HepG2 (cell line): ENCODE results near the gene SHLD1. TPM values are rescaled to one million over a fixed set of nuclear protein-coding genes. Genes with fewer than 3 reads are reported as not detected.

Source experiments
- ATF7-NPFF ChIP-seq: sonication (generic); formaldehyde crosslinking; IDR thresholded peaks from 2 replicates; pipeline ENCODE4 v1.8.1; 2023; ENCODE audit warnings: mild to moderate bottlenecking, low read depth, missing genetic modification reagents, moderate library complexity
- CEBPG ChIP-seq: IDR thresholded peaks from 2 replicates; pipeline ENCODE4 v1.6.1; 2016
- EP300 ChIP-seq, 3 experiments: sonication (generic) in 1 of 3; formaldehyde crosslinking in 1 of 3; IDR thresholded peaks; 2 replicates each; pipeline versions ENCODE4 v1.5.1 to v1.6.1; 2011 to 2020; ENCODE audit warnings: low read depth in 2 of 3, low read length in 2 of 3, borderline replicate concordance in 1 of 3, improper control_type of control experiment in 1 of 3, mild to moderate bottlenecking in 1 of 3, missing genetic modification reagents in 1 of 3, moderate library complexity in 1 of 3
- KMT2A ChIP-seq: sonication (generic); formaldehyde crosslinking; IDR thresholded peaks from 2 replicates; pipeline ENCODE4 v1.4.0; 2020; ENCODE audit warnings: missing genetic modification reagents
- NCOA2 ChIP-seq: sonication (generic); formaldehyde crosslinking; IDR thresholded peaks from 2 replicates; pipeline ENCODE4 v1.8.0; 2022; ENCODE audit warnings: inconsistent platforms
- NR2C2 ChIP-seq: sonication (generic); formaldehyde crosslinking; IDR thresholded peaks from 2 replicates; pipeline ENCODE4 v1.4.0; 2020; ENCODE audit warnings: missing genetic modification reagents, mild to moderate bottlenecking, moderate library complexity, borderline replicate concordance
- PAX8 ChIP-seq: sonication (generic); formaldehyde crosslinking; IDR thresholded peaks from 2 replicates; pipeline ENCODE4 v1.8.0; 2022; ENCODE audit warnings: mild to moderate bottlenecking, missing genetic modification reagents, borderline replicate concordance
- PHF8 ChIP-seq: sonication (generic); formaldehyde crosslinking; IDR thresholded peaks from 2 replicates; pipeline ENCODE4 v1.5.0; 2020; ENCODE audit warnings: missing genetic modification reagents
- RAD21 ChIP-seq: fragments of 450-650 bp; formaldehyde crosslinking; IDR thresholded peaks from 2 replicates; pipeline ENCODE4 v1.5.0; 2020; ENCODE audit warnings: mild to moderate bottlenecking
- SP1 ChIP-seq, 2 experiments: fragments of 450-650 bp in 1 of 2; sonication (generic) in 1 of 2; formaldehyde crosslinking in 1 of 2; IDR thresholded peaks; 2 replicates each; pipeline versions ENCODE4 v1.4.0 to v1.6.1; 2016 to 2020; ENCODE audit warnings: missing genetic modification reagents in 1 of 2
- TBX2 ChIP-seq: sonication (generic); formaldehyde crosslinking; IDR thresholded peaks from 2 replicates; pipeline ENCODE4 v1.5.0; 2020; ENCODE audit warnings: missing genetic modification reagents, mild to moderate bottlenecking, borderline replicate concordance
- WIZ ChIP-seq: sonication (generic); formaldehyde crosslinking; IDR thresholded peaks from 2 replicates; pipeline ENCODE4 v1.5.1; 2020; ENCODE audit warnings: mild to moderate bottlenecking, missing genetic modification reagents
- ZBTB21 ChIP-seq: sonication (generic); formaldehyde crosslinking; IDR thresholded peaks from 2 replicates; pipeline ENCODE4 v1.4.0; 2020; ENCODE audit warnings: missing genetic modification reagents
- ZEB1 ChIP-seq: IDR thresholded peaks from 2 replicates; pipeline ENCODE4 v1.6.1; 2012; ENCODE audit warnings: mild to moderate bottlenecking, low read depth, inconsistent platforms; ENCODE audit not compliant: insufficient replicate concordance
- ZFP41 ChIP-seq: sonication (generic); formaldehyde crosslinking; IDR thresholded peaks from 2 replicates; pipeline ENCODE4 v1.4.0; 2020; ENCODE audit warnings: mild to moderate bottlenecking, missing genetic modification reagents, borderline replicate concordance
- ZNF30 ChIP-seq: sonication (generic); formaldehyde crosslinking; IDR thresholded peaks from 2 replicates; pipeline ENCODE4 v1.5.0; 2020; ENCODE audit warnings: mild to moderate bottlenecking, missing genetic modification reagents
- ZNF530 ChIP-seq: sonication (generic); formaldehyde crosslinking; IDR thresholded peaks from 2 replicates; pipeline ENCODE4 v1.5.0; 2020; ENCODE audit warnings: low read depth, mild to moderate bottlenecking, missing genetic modification reagents
- ZNF660 ChIP-seq: sonication (generic); formaldehyde crosslinking; IDR thresholded peaks from 2 replicates; pipeline ENCODE4 v1.5.1; 2020; ENCODE audit warnings: mild to moderate bottlenecking, low read depth, missing genetic modification reagents, borderline replicate concordance
- ZNF713 ChIP-seq: sonication (generic); formaldehyde crosslinking; IDR thresholded peaks from 2 replicates; pipeline ENCODE4 v1.4.0; 2020; ENCODE audit warnings: mild to moderate bottlenecking, missing genetic modification reagents
- ZNF878 ChIP-seq: sonication (generic); formaldehyde crosslinking; IDR thresholded peaks from 2 replicates; pipeline ENCODE4 v1.8.1; 2023; ENCODE audit warnings: mild to moderate bottlenecking, missing genetic modification reagents, moderate library complexity
- ZSCAN31 ChIP-seq: sonication (generic); formaldehyde crosslinking; IDR thresholded peaks from 2 replicates; pipeline ENCODE4 v1.5.0; 2020; ENCODE audit warnings: low read depth, mild to moderate bottlenecking, missing genetic modification reagents
- polyA plus RNA-seq, 8 experiments: library from polyadenylated mRNA; depleted of rRNA in 3 of 8; stranded (reverse) in 7 of 8; unstranded in 1 of 8; fragments of >200 nt; fragmentation: Illumina TruSeq in 4 of 8; extraction: Trizol in 4 of 8; gene quantifications; 2 replicates each; pipeline versions ENCODE4 v1.2.1 to v1.2.3, GENCODE V29; 2011 to 2016; ENCODE audit warnings: low read depth in 4 of 8, missing spikeins in 1 of 8, mixed read lengths in 1 of 8; ENCODE audit not compliant: insufficient read depth in 1 of 8
- total RNA-seq, 5 experiments: library from RNA; depleted of rRNA; stranded (reverse); fragments of >200 nt; fragmentation: Illumina TruSeq; extraction: Trizol; gene quantifications; 2 replicates each; pipeline ENCODE4 v1.2.3, GENCODE V29; 2016; ENCODE audit warnings: low read depth in 1 of 5
- TF ChIP-seq, protein P1 (sequence below): IDR thresholded peaks from 2 replicates; pipeline ENCODE4 v1.6.1; 2016; ENCODE audit warnings: missing biosample characterization, missing genetic modification reagents, low read depth
- TF ChIP-seq, protein P2 (sequence below): sonication (generic); formaldehyde crosslinking; IDR thresholded peaks from 2 replicates; pipeline ENCODE4 v1.5.1; 2020; ENCODE audit warnings: mild to moderate bottlenecking, missing genetic modification reagents, moderate library complexity
- TF ChIP-seq, protein P3 (sequence below): sonication (generic); formaldehyde crosslinking; IDR thresholded peaks from 2 replicates; pipeline ENCODE4 v1.5.0; 2020; ENCODE audit warnings: missing genetic modification reagents

Gene SHLD1
- total and polyA plus RNA-seq, 2 of the 13 experiments (the other 11 are each of a cell fraction or from before 2014, with no cell fraction given), result 8.9 to 10.0 TPM

DNA sequence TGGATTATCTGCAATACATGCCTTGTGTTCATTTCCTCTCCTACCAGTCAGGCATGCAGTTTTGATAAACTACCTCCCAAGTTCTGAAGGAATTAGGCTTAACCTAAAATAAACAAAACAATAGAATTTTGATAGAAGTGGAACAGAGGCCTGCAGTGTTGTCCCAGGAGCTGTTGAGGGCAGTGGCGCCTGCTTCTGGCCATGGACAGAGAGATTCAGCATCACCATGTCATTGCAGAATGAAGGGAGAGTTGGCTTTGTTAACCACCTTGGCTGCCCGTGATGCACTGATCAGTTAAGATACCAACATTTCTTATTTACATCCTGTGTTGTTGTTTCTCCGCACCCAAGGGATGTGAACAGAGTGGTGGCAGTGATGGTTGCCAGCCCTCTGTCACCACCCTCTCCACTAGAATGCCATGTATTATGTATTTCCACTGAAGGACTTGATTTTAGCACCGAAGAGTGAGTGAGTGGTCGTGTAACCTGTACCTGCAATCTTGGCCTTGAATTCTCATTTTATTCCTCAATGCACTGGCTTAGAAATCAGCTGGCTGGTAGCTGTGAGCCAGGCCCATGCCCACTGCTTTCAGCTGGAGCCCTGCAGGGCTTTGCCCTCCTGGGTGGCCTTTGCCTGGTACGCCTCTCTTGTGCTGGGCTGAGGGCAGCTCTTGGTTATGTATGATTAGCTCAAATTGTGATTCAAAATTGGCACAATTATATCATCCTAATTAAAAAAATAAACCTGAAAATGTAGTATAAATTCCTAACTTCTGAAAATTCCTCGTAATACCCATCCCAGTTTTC, 56.5 kb downstream of the SHLD1 start (continued):
- TF ChIP-seq ZEB1, result no peak
- TF ChIP-seq, protein P1, sequence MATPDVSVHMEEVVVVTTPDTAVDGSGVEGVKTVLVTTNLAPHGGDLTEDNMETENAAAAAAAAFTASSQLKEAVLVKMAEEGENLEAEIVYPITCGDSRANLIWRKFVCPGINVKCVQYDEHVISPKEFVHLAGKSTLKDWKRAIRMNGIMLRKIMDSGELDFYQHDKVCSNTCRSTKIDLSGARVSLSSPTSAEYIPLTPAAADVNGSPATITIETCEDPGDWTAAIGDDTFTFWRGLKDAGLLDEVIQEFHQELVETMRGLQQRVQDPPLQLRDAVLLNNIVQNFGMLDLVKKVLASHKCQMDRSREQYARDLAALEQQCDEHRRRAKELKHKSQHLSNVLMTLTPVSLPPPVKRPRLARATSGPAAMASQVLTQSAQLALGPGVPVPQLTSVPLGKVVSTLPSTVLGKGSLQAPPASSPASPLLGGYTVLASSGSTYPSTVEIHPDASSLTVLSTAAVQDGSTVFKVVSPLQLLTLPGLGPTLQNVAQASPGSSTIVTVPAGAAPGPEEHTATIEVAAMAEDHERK (CRISPR knock-in tag), result no peak
- TF ChIP-seq ZNF878, result 0 out of 2 replicates have a peak, but pooled peaks have one; percentile 5
- TF ChIP-seq, protein P2, sequence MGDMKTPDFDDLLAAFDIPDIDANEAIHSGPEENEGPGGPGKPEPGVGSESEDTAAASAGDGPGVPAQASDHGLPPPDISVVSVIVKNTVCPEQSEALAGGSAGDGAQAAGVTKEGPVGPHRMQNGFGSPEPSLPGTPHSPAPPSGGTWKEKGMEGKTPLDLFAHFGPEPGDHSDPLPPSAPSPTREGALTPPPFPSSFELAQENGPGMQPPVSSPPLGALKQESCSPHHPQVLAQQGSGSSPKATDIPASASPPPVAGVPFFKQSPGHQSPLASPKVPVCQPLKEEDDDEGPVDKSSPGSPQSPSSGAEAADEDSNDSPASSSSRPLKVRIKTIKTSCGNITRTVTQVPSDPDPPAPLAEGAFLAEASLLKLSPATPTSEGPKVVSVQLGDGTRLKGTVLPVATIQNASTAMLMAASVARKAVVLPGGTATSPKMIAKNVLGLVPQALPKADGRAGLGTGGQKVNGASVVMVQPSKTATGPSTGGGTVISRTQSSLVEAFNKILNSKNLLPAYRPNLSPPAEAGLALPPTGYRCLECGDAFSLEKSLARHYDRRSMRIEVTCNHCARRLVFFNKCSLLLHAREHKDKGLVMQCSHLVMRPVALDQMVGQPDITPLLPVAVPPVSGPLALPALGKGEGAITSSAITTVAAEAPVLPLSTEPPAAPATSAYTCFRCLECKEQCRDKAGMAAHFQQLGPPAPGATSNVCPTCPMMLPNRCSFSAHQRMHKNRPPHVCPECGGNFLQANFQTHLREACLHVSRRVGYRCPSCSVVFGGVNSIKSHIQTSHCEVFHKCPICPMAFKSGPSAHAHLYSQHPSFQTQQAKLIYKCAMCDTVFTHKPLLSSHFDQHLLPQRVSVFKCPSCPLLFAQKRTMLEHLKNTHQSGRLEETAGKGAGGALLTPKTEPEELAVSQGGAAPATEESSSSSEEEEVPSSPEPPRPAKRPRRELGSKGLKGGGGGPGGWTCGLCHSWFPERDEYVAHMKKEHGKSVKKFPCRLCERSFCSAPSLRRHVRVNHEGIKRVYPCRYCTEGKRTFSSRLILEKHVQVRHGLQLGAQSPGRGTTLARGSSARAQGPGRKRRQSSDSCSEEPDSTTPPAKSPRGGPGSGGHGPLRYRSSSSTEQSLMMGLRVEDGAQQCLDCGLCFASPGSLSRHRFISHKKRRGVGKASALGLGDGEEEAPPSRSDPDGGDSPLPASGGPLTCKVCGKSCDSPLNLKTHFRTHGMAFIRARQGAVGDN (CRISPR knock-in tag), result no peak
- TF ChIP-seq ZSCAN31 (CRISPR knock-in tag), result 0 out of 2 replicates have a peak, but pooled peaks have one; percentile 26
- TF ChIP-seq TBX2 (CRISPR knock-in tag), result peak; percentile 41; the same call in 1 of the 2 replicates
- TF ChIP-seq SP1 (IDR thresholded peaks at IDR 0.05), result no peak
- peak; percentile 31; the same call in 1 of the 2 replicates for TF ChIP-seq SP1 (CRISPR knock-in tag; IDR thresholded peaks at IDR 0.05)
- TF ChIP-seq ZNF30 (CRISPR knock-in tag), result no peak
- no peak for TF ChIP-seq ATF7-NPFF (CRISPR knock-in tag)
- TF ChIP-seq PHF8 (CRISPR knock-in tag), result no peak
- 0 out of 2 replicates have a peak, but pooled peaks have one; percentile 46 for TF ChIP-seq WIZ (CRISPR knock-in tag)
- TF ChIP-seq KMT2A, result no peak
- no peak for TF ChIP-seq NR2C2 (CRISPR knock-in tag)
- no peak for TF ChIP-seq ZBTB21
- no peak for TF ChIP-seq ZNF713 (CRISPR knock-in tag)
- no peak for TF ChIP-seq NCOA2
- no peak for TF ChIP-seq ZFP41 (CRISPR knock-in tag)
- TF ChIP-seq ZNF530 (CRISPR knock-in tag), result no peak
- no peak for TF ChIP-seq ZNF660 (CRISPR knock-in tag)
- TF ChIP-seq PAX8 (CRISPR knock-in tag), result no peak
- TF ChIP-seq, protein P3, sequence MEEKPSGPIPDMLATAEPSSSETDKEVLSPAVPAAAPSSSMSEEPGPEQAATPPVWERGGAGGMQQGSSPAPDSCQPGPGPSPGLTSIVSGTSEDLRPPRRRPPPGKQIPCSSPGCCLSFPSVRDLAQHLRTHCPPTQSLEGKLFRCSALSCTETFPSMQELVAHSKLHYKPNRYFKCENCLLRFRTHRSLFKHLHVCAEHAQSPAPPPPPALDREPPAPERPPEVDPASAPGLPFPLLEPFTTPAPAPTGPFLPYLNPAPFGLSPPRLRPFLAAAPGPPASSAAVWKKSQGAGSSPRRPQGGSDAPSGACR, result no peak
- no peak for TF ChIP-seq EP300 (IDR thresholded peaks at IDR 0.05; ENCODE audit: low read depth in 2 of 2, low read length in 2 of 2)
- TF ChIP-seq EP300 (CRISPR knock-in tag; IDR thresholded peaks at IDR 0.05; ENCODE audit: borderline replicate concordance), result peak; percentile 24; the same call in 1 of the 2 replicates
- peak; percentile 66 for TF ChIP-seq RAD21
- no peak for TF ChIP-seq CEBPG (CRISPR knock-in tag)
